ENCODE data around the gene IDUA. TPM values are rescaled to one million over a fixed set of nuclear protein-coding genes. Genes with fewer than 3 reads are reported as not detected.

The IDUA gene
- total and polyA plus RNA-seq, 2 of the 4 experiments (the other 2 are of a cell fraction): 0.72 to 12.5 TPM

- H3K9me1 ChIP-seq (ENCODE audit: insufficient read depth, low read length): no peaks in the 10 kb centered on the region
- no peak overlapping the region for H3K14ac ChIP-seq (replicated peaks; ENCODE audit: low read depth, low read length)
- peaks cover 7% of the 10 kb centered on the region; the same call in 1 of the 2 replicates for H3K4me1 ChIP-seq (ENCODE audit: control insufficient read depth, insufficient read depth, low read length)
- in situ Hi-C loops (cut with MboI; ENCODE audit: low sequenced_read_pairs): no loop called here
- no peak overlapping the region for H2BK5ac ChIP-seq (ENCODE audit: low read depth, low read length, poor library complexity, severe bottlenecking)
- H4K8ac ChIP-seq (ENCODE audit: low read depth in 2 of 2, low read length in 2 of 2): no peak overlapping the region
- BruUV-seq (replicated peaks): no TSS peak
- no peak for ATAC-seq (ENCODE audit: low read depth)
- peaks cover 4 to 26% of the 10 kb centered on the region in 2 experiments; a peak in 1 of 4 replicates for H3K79me1 ChIP-seq (ENCODE audit: low read depth in 1 of 2, low read length in 2 of 2)
- H4K20me1 ChIP-seq (ENCODE audit: insufficient read depth, low read length): peaks cover 2% of the 10 kb centered on the region
- no peak overlapping the region for H2BK120ac ChIP-seq (ENCODE audit: low read depth, low read length)
- H2AK9ac ChIP-seq (replicated peaks; ENCODE audit: low read depth, low read length, poor library complexity): no peak overlapping the region
- ChIA-PET POLR2A (ENCODE audit: unreplicated experiment) (no interaction called here), CTCF (no interaction called here)
- no peak overlapping the region for H3K4me3 ChIP-seq (ENCODE audit: insufficient read depth, low read depth, low read length)
- no peak overlapping the region for H3K4me2 ChIP-seq (ENCODE audit: low read depth, low read length)
- intact Hi-C loops (cut with micrococcal nuclease): no loop called here
- no peak for DNase-seq
- no peak for TF ChIP-seq RAD21 (IDR thresholded peaks at IDR 0.05; ENCODE audit: low read length)
- no peak for TF ChIP-seq CHD1 (IDR thresholded peaks at IDR 0.05; ENCODE audit: low read depth, low read length)
- H2BK15ac ChIP-seq (ENCODE audit: low read depth, low read length): no peak overlapping the region
- H2AFZ ChIP-seq (replicated peaks; ENCODE audit: low read length, poor library complexity): no peak overlapping the region
- no peak overlapping the region for H3K18ac ChIP-seq (ENCODE audit: low read depth, low read length)
- H3K56ac ChIP-seq (ENCODE audit: extremely low read depth, insufficient read depth, low read length): no peak overlapping the region
- H2BK20ac ChIP-seq (ENCODE audit: low read depth, low read length): no peak overlapping the region
- H3K27ac ChIP-seq (ENCODE audit: insufficient read depth, low read length): no peak overlapping the region
- no peak overlapping the region for H4K5ac ChIP-seq (ENCODE audit: low read depth, low read length)
- 79% methylated on average over 5 of the region's 26 CpGs; no CpG with 5 or more reads in 1 of the 2 experiments for WGBS, 2 experiments (ENCODE audit: extremely low coverage in 2 of 2, insufficient read length in 1 of 2)
- dilution Hi-C loops (cut with HindIII; ENCODE audit: low sequenced_read_pairs, unreplicated experiment): no loop called here
- no peak overlapping the region for H3K4ac ChIP-seq (ENCODE audit: low read depth, low read length)
- H3K9me3 ChIP-seq (ENCODE audit: control insufficient read depth, insufficient read depth, low read length): no peaks in the 10 kb centered on the region
- H3K36me3 ChIP-seq (ENCODE audit: control insufficient read depth, insufficient read depth, low read length): peaks cover 9% of the 10 kb centered on the region; the same call in 1 of the 2 replicates
- no peak overlapping the region for H2AK5ac ChIP-seq (ENCODE audit: low read depth, low read length)
- no peaks in the 10 kb centered on the region for H3K27me3 ChIP-seq (ENCODE audit: control insufficient read depth, insufficient read depth, low read length)
- no peak overlapping the region for H3K9ac ChIP-seq (ENCODE audit: low read depth, low read length)
- H3K23ac ChIP-seq (ENCODE audit: low read depth, low read length): no peak overlapping the region
- no peak overlapping the region for H4K91ac ChIP-seq (ENCODE audit: insufficient read depth, low read depth, low read length)
Measured at GRCh38 chr4:990746-991367, 4.0 kb downstream of the IDUA start.
